ENCODE data around the gene KLHL41. TPM values are rescaled to one million over a fixed set of nuclear protein-coding genes. Genes with fewer than 3 reads are reported as not detected.

The KLHL41 gene
- total and polyA plus RNA-seq, 2 experiments from 2014 or later: 0.34 to 1.8 TPM

GRCh38 chr2:169478745-169479256 lies 30.7 kb upstream of the KLHL41 start:
- peak overlapping the region; percentile 81 for H3K4me2 ChIP-seq
- H3K4me3 ChIP-seq: peak overlapping the region; percentile 73
- H3K79me2 ChIP-seq: no peaks in the 10 kb centered on the region
- no peak for DNase-seq (ENCODE audit: low spot score)
- H3K4me1 ChIP-seq (ENCODE audit: insufficient read depth): no peaks in the 10 kb centered on the region
- TF ChIP-seq, protein P1, sequence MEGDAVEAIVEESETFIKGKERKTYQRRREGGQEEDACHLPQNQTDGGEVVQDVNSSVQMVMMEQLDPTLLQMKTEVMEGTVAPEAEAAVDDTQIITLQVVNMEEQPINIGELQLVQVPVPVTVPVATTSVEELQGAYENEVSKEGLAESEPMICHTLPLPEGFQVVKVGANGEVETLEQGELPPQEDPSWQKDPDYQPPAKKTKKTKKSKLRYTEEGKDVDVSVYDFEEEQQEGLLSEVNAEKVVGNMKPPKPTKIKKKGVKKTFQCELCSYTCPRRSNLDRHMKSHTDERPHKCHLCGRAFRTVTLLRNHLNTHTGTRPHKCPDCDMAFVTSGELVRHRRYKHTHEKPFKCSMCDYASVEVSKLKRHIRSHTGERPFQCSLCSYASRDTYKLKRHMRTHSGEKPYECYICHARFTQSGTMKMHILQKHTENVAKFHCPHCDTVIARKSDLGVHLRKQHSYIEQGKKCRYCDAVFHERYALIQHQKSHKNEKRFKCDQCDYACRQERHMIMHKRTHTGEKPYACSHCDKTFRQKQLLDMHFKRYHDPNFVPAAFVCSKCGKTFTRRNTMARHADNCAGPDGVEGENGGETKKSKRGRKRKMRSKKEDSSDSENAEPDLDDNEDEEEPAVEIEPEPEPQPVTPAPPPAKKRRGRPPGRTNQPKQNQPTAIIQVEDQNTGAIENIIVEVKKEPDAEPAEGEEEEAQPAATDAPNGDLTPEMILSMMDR (IDR thresholded peaks at IDR 0.05; ENCODE audit: poor library complexity): no peak
- TF ChIP-seq EZH2 (IDR thresholded peaks at IDR 0.05; ENCODE audit: borderline replicate concordance) (no peak), EZH2phosphoT487 (IDR thresholded peaks at IDR 0.05; ENCODE audit: low read depth, severe bottlenecking, unreplicated experiment) (no peak)
- no peaks in the 10 kb centered on the region for H3K36me3 ChIP-seq (replicated peaks; ENCODE audit: insufficient read depth, low read depth)
- H3K9me2 ChIP-seq (replicated peaks; ENCODE audit: insufficient read depth): no peaks in the 10 kb centered on the region
- H4K20me1 ChIP-seq (ENCODE audit: insufficient read depth, poor library complexity, severe bottlenecking): no peaks in the 10 kb centered on the region
- peak overlapping the region; percentile 70 for H3K27ac ChIP-seq
- no peaks in the 10 kb centered on the region for H3K9me3 ChIP-seq (ENCODE audit: low read depth)
- 86% methylated on average over 14 of the region's 14 CpGs for WGBS (ENCODE audit: low lambda C conversion rate, missing lambda C conversion rate)
- H2AFZ ChIP-seq: peak overlapping the region; percentile 95
- H3K27me3 ChIP-seq: no peaks in the 10 kb centered on the region

GRCh38 chr2:169479257-169480078 lies 30.0 kb upstream of the KLHL41 start, which contains the start of gene BBS5:
Gene BBS5 (plus strand): TSS chr2:169479494. CDS start chr2:169479554, 60 bp downstream.
- H3K4me3 ChIP-seq: peak within 1 kb of the TSS; percentile 73
- no peaks in the 10 kb centered on the region for H3K4me1 ChIP-seq (ENCODE audit: insufficient read depth)
- no peaks in the 10 kb centered on the region for H3K27me3 ChIP-seq
- H2AFZ ChIP-seq: peak within 1 kb of the TSS; percentile 95
- no peaks in the 10 kb centered on the region for H3K9me3 ChIP-seq (ENCODE audit: low read depth)
- H4K20me1 ChIP-seq (ENCODE audit: insufficient read depth, poor library complexity, severe bottlenecking): no peaks in the 10 kb centered on the region
- peak within 1 kb of the TSS; percentile 81 for H3K4me2 ChIP-seq
- H3K36me3 ChIP-seq (replicated peaks; ENCODE audit: insufficient read depth, low read depth): no peaks in the 10 kb centered on the region
- TF ChIP-seq, protein P1 (IDR thresholded peaks at IDR 0.05; ENCODE audit: poor library complexity): peak; percentile 67
- no peak for TF ChIP-seq EZH2phosphoT487 (IDR thresholded peaks at IDR 0.05; ENCODE audit: low read depth, severe bottlenecking, unreplicated experiment)
- H3K79me2 ChIP-seq: no peaks in the 10 kb centered on the region
- under 1% methylated on average over 70 of the region's 71 CpGs for WGBS (ENCODE audit: low lambda C conversion rate, missing lambda C conversion rate)
- peak; percentile 88 for DNase-seq (ENCODE audit: low spot score)
- H3K27ac ChIP-seq: peak within 1 kb of the TSS; percentile 70
- H3K9me2 ChIP-seq (replicated peaks; ENCODE audit: insufficient read depth): no peaks in the 10 kb centered on the region

- no peaks in the 10 kb centered on the region for H4K20me1 ChIP-seq (ENCODE audit: insufficient read depth, poor library complexity, severe bottlenecking)
- H3K27ac ChIP-seq: peak overlapping the region; percentile 29
- no peaks in the 10 kb centered on the region for H3K79me2 ChIP-seq
- H3K4me3 ChIP-seq: peak overlapping the region; percentile 73
- no peaks in the 10 kb centered on the region for H3K4me1 ChIP-seq (ENCODE audit: insufficient read depth)
- DNase-seq (ENCODE audit: low spot score): no peak
- peak overlapping the region; percentile 95 for H2AFZ ChIP-seq
- H3K9me3 ChIP-seq (ENCODE audit: low read depth): no peaks in the 10 kb centered on the region
- no peaks in the 10 kb centered on the region for H3K9me2 ChIP-seq (replicated peaks; ENCODE audit: insufficient read depth)
- H3K27me3 ChIP-seq: no peaks in the 10 kb centered on the region
- 50% methylated on average over 9 of the region's 9 CpGs for WGBS (ENCODE audit: low lambda C conversion rate, missing lambda C conversion rate)
- H3K36me3 ChIP-seq (replicated peaks; ENCODE audit: insufficient read depth, low read depth): no peaks in the 10 kb centered on the region
- peak overlapping the region; percentile 81 for H3K4me2 ChIP-seq
- TF ChIP-seq EZH2phosphoT487 (IDR thresholded peaks at IDR 0.05; ENCODE audit: low read depth, severe bottlenecking, unreplicated experiment) (no peak), EZH2 (IDR thresholded peaks at IDR 0.05; ENCODE audit: borderline replicate concordance) (no peak)
- TF ChIP-seq, protein P1 (IDR thresholded peaks at IDR 0.05; ENCODE audit: poor library complexity): no peak
Observed at GRCh38 chr2:169480079-169480465, 29.4 kb upstream of the KLHL41 start.
